OCI-LY1 (cell line): Measurements from ENCODE around the gene POU6F2.

Experiments
- H2AFZ ChIP-seq: fragments of 200-600 bp; sonication (generic), shearing (Covaris generic); 2 replicates; pipeline ENCODE4 v1.6.0; 2014; ENCODE audit warnings: antibody characterized with exemption, mild to moderate bottlenecking, low read length
- H3F3A ChIP-seq: fragments of 200-600 bp; sonication (generic), shearing (Covaris generic); 2 replicates; pipeline ENCODE4 v1.6.0; 2014; ENCODE audit warnings: mild to moderate bottlenecking, antibody characterized with exemption, low read length, moderate library complexity; ENCODE audit not compliant: insufficient read depth
- H3K27ac ChIP-seq: fragments of 200-600 bp; sonication (generic); 2 replicates; pipeline ENCODE4 v1.5.1; 2014; ENCODE audit warnings: low read length, mixed run types, mild to moderate bottlenecking, low read depth; ENCODE audit not compliant: poor library complexity, severe bottlenecking
- H3K27me3 ChIP-seq: fragments of 200-600 bp; sonication (generic); 2 replicates; pipeline ENCODE4 v1.6.0; 2014; ENCODE audit warnings: antibody characterized with exemption, mild to moderate bottlenecking, low read length, moderate library complexity; ENCODE audit not compliant: insufficient read depth
- H3K36me3 ChIP-seq: fragments of 200-600 bp; sonication (generic); 2 replicates; pipeline ENCODE4 v1.6.1; 2014; ENCODE audit warnings: mild to moderate bottlenecking, antibody characterized with exemption, low read length, moderate library complexity, mixed read lengths; ENCODE audit not compliant: insufficient read depth
- H3K4me1 ChIP-seq: fragments of 200-600 bp; sonication (generic); 2 replicates; pipeline ENCODE4 v1.5.1; 2014; ENCODE audit warnings: mild to moderate bottlenecking, low read length, moderate library complexity; ENCODE audit not compliant: insufficient read depth, severe bottlenecking
- H3K4me2 ChIP-seq: fragments of 200-600 bp; sonication (generic), shearing (Covaris generic); 2 replicates; pipeline ENCODE4 v1.6.1; 2014; ENCODE audit warnings: low read length
- H3K4me3 ChIP-seq: fragments of 200-600 bp; sonication (generic); 2 replicates; pipeline ENCODE4 v1.5.1; 2014; ENCODE audit warnings: low read length, low read depth, mild to moderate bottlenecking, mixed read lengths; ENCODE audit not compliant: poor library complexity, severe bottlenecking
- H3K79me2 ChIP-seq: fragments of 200-600 bp; shearing (Covaris generic); 2 replicates; pipeline ENCODE4 v1.6.1; 2016; ENCODE audit warnings: mixed run types, low read length, mixed read lengths; ENCODE audit not compliant: insufficient read depth
- H3K9ac ChIP-seq: fragments of 200-600 bp; sonication (generic), shearing (Covaris generic); 2 replicates; pipeline ENCODE4 v1.6.1; 2014; ENCODE audit warnings: mild to moderate bottlenecking, low read length, mixed read lengths
- H3K9me2 ChIP-seq: fragments of 200-600 bp; sonication (generic), shearing (Covaris generic); 2 replicates; pipeline ENCODE4 v1.6.1; 2014; ENCODE audit warnings: low read depth, mild to moderate bottlenecking, low read length, mixed read lengths
- H3K9me3 ChIP-seq: fragments of 200-600 bp; shearing (Covaris generic); 2 replicates; pipeline ENCODE4 v1.6.1; 2014; ENCODE audit warnings: low read length, mixed read lengths
- H4K20me1 ChIP-seq: fragments of 200-600 bp; sonication (generic), shearing (Covaris generic); 2 replicates; pipeline ENCODE4 v1.6.0; 2016; ENCODE audit warnings: mild to moderate bottlenecking, low read length; ENCODE audit not compliant: insufficient read depth
- EZH2 ChIP-seq: fragments of 200-600 bp; sonication (generic), shearing (Covaris generic); IDR thresholded peaks from 2 replicates; pipeline ENCODE4 v1.8.0; 2017; ENCODE audit warnings: borderline replicate concordance, mixed run types, mild to moderate bottlenecking, antibody characterized with exemption, low read length, moderate library complexity, mixed read lengths
- TF ChIP-seq, protein P1 (sequence below): fragments of 200-600 bp; sonication (generic), shearing (Covaris generic); IDR thresholded peaks from 2 replicates; pipeline ENCODE4 v1.5.1; 2017; ENCODE audit warnings: mild to moderate bottlenecking, antibody characterized with exemption, low read length, moderate library complexity, mixed read lengths

POU6F2 gene

DNA sequence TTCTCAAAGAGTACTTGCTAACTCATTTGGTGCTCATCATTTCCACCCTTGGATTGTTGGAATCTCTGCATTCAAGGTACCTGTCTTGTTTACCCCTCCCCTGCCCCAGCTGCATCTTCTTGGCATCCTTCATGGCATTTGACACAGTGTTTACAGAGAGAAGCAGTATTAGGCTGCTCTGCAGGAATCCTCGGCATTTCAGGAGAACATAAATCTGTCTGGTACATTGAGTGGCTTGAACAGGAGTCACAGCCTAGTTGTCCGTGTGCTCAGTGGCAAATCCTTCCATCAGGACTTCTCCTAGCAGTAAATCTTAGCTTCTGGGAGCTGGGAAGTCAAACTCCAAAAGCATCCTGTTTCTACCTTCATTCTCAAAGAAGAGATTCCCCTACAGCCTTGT, 451.7 kb downstream of the POU6F2 start:
- H3K4me2 ChIP-seq = no peak overlapping the region

DNA sequence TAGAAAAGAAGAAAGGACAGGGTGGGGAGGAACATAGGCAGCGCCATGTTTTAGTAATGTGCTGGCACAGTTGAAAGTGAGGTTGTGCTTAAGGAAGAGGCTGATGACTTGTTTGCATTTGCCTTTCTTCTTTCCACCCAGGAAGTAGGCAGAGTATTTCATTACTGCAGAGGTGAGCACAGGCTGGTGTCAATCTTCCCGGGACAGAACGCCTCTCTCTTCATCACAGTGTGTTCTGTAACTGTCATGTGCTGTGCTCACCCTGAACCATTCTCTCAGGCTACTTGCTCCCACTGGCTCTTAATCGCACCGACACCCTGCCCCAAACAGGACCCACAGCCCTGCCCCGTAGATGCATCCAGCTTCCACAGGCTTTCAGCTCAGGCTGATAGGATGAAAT, 452.7 kb downstream of the POU6F2 start:
- no peaks in the 10 kb centered on the region for H3K9me3 ChIP-seq
- TF ChIP-seq, protein P1, sequence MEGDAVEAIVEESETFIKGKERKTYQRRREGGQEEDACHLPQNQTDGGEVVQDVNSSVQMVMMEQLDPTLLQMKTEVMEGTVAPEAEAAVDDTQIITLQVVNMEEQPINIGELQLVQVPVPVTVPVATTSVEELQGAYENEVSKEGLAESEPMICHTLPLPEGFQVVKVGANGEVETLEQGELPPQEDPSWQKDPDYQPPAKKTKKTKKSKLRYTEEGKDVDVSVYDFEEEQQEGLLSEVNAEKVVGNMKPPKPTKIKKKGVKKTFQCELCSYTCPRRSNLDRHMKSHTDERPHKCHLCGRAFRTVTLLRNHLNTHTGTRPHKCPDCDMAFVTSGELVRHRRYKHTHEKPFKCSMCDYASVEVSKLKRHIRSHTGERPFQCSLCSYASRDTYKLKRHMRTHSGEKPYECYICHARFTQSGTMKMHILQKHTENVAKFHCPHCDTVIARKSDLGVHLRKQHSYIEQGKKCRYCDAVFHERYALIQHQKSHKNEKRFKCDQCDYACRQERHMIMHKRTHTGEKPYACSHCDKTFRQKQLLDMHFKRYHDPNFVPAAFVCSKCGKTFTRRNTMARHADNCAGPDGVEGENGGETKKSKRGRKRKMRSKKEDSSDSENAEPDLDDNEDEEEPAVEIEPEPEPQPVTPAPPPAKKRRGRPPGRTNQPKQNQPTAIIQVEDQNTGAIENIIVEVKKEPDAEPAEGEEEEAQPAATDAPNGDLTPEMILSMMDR = no peak
- TF ChIP-seq EZH2 = no peak
- H3K79me2 ChIP-seq = no peaks in the 10 kb centered on the region

More for the DNA sequence above, 451.7 kb downstream of the POU6F2 start:
- H3K4me1 ChIP-seq = no peaks in the 10 kb centered on the region
- no peak overlapping the region for H3K27ac ChIP-seq
- no peaks in the 10 kb centered on the region for H3F3A ChIP-seq
- no peak overlapping the region for H3K4me3 ChIP-seq
- H3K9ac ChIP-seq = no peak overlapping the region
- no peaks in the 10 kb centered on the region for H3K9me2 ChIP-seq
- H4K20me1 ChIP-seq = no peaks in the 10 kb centered on the region
- no peaks in the 10 kb centered on the region for H3K27me3 ChIP-seq
- TF ChIP-seq, protein P1 = no peak
- TF ChIP-seq EZH2 = no peak
- H3K36me3 ChIP-seq = no peaks in the 10 kb centered on the region
- no peaks in the 10 kb centered on the region for H3K79me2 ChIP-seq
- no peaks in the 10 kb centered on the region for H3K9me3 ChIP-seq
- no peak overlapping the region for H2AFZ ChIP-seq

DNA sequence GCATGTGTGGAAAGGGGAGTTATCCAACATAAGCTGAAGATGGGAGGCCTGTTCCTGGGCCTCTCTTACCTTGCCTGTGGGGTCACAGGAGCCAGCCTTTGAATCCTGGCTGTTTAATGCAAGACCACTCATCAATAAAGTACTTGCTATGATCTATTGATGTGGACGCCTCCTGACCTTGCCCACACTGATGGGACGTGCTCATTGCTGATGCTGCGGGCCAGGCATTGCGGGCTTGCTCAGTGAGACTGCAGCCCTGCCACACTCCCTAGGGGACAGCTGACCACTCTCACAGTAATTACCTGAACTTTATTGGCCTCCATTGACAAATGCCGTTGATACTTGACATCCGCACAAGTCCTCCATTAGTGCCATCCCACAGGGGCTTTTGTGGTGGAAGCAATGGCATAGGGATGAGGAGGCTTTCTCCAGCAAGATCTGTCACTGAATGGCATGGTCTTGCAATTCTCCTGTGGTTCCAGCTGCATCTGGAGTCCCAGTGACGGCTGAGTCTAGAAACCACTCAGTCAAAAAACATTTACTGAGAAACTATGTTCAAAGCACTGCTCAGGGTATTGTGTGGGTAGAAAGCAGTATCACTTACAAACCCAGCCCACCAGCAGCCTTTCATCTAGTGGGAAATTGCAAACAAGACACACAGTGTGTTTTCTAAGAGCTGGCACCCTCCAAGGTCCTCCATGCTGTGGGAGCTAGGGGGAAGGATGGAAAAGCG, 453.4 kb downstream of the POU6F2 start:
- H4K20me1 ChIP-seq = no peaks in the 10 kb centered on the region
- no peaks in the 10 kb centered on the region for H3K36me3 ChIP-seq
- no peaks in the 10 kb centered on the region for H3K4me1 ChIP-seq
- no peak overlapping the region for H3K4me2 ChIP-seq
- H3K27me3 ChIP-seq = no peaks in the 10 kb centered on the region
- no peaks in the 10 kb centered on the region for H3K9me3 ChIP-seq
- H3F3A ChIP-seq = no peaks in the 10 kb centered on the region
- H3K27ac ChIP-seq = no peak overlapping the region
- no peaks in the 10 kb centered on the region for H3K9me2 ChIP-seq
- no peak overlapping the region for H3K4me3 ChIP-seq
- TF ChIP-seq, protein P1 = no peak
- no peak for TF ChIP-seq EZH2
- no peak overlapping the region for H2AFZ ChIP-seq
- H3K9ac ChIP-seq = no peak overlapping the region
- H3K79me2 ChIP-seq = no peaks in the 10 kb centered on the region

More for the DNA sequence above, 452.7 kb downstream of the POU6F2 start:
- H2AFZ ChIP-seq = no peak overlapping the region
- H4K20me1 ChIP-seq = no peaks in the 10 kb centered on the region
- H3K9ac ChIP-seq = no peak overlapping the region
- H3K36me3 ChIP-seq = no peaks in the 10 kb centered on the region
- H3K4me2 ChIP-seq = no peak overlapping the region
- H3K4me1 ChIP-seq = no peaks in the 10 kb centered on the region
- no peaks in the 10 kb centered on the region for H3F3A ChIP-seq
- no peaks in the 10 kb centered on the region for H3K9me2 ChIP-seq
- no peak overlapping the region for H3K4me3 ChIP-seq
- no peaks in the 10 kb centered on the region for H3K27me3 ChIP-seq
- no peak overlapping the region for H3K27ac ChIP-seq
